Thyroid gland (tissue), 4 donors: ENCODE data around the gene ADNP.

Experiments used
- CTCF ChIP-seq, 6 experiments: fragments of 200-600 bp in 3 of 6; fragments of 450-650 bp in 3 of 6; sonication (generic) in 3 of 6; IDR thresholded peaks; one replicate each; pipeline ENCODE4 v1.5.1; 2016 to 2019; ENCODE audit warnings: antibody characterized with exemption in 6 of 6, mild to moderate bottlenecking in 2 of 6, inconsistent platforms in 1 of 6, moderate library complexity in 1 of 6
- POLR2A ChIP-seq, 2 donors: fragments of 450-650 bp; IDR thresholded peaks; one replicate each; pipeline ENCODE4 v1.6.1; 2017; ENCODE audit warnings: antibody characterized with exemption in 2 of 2, mild to moderate bottlenecking in 2 of 2, moderate library complexity in 1 of 2

- TF ChIP-seq CTCF (IDR thresholded peaks at IDR 0.05) = no peak
- no peak for TF ChIP-seq POLR2A (IDR thresholded peaks at IDR 0.05)
These were observed 73.9 kb downstream of the ADNP start for GRCh38 chr20:50857348-50857747.
